Measurements from ENCODE around the gene IL1RAP.

Gene IL1RAP

GRCh38 chr3:190629088-190629487 is 115.2 kb downstream of the IL1RAP start:
- TF ChIP-seq, protein P1, sequence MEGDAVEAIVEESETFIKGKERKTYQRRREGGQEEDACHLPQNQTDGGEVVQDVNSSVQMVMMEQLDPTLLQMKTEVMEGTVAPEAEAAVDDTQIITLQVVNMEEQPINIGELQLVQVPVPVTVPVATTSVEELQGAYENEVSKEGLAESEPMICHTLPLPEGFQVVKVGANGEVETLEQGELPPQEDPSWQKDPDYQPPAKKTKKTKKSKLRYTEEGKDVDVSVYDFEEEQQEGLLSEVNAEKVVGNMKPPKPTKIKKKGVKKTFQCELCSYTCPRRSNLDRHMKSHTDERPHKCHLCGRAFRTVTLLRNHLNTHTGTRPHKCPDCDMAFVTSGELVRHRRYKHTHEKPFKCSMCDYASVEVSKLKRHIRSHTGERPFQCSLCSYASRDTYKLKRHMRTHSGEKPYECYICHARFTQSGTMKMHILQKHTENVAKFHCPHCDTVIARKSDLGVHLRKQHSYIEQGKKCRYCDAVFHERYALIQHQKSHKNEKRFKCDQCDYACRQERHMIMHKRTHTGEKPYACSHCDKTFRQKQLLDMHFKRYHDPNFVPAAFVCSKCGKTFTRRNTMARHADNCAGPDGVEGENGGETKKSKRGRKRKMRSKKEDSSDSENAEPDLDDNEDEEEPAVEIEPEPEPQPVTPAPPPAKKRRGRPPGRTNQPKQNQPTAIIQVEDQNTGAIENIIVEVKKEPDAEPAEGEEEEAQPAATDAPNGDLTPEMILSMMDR (IDR thresholded peaks at IDR 0.05), result no peak

DNA sequence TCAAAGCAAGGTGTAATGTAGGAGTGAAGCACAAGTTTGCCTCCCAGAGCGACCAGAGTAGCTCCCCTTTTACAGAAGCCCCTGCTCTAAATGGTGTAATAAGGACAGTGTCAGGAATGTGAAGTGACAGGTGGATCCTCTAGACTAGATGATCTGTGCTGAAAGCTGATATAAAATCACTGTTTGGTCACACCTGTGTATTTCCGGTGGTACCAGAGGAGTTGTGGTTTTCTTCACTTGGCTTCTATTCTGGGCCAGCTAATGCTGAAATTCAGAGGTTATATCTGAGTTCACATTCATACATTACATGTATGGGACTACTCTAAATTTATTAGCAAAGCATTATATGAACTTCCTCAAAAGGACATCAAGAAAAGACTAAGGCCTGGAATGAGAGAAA is 117.4 kb downstream of the IL1RAP start:
- TF ChIP-seq, protein P1 (IDR thresholded peaks at IDR 0.05), result no peak

GRCh38 chr3:190641564-190641963 is 127.7 kb downstream of the IL1RAP start:
- TF ChIP-seq, protein P1 (IDR thresholded peaks at IDR 0.05), result no peak

DNA sequence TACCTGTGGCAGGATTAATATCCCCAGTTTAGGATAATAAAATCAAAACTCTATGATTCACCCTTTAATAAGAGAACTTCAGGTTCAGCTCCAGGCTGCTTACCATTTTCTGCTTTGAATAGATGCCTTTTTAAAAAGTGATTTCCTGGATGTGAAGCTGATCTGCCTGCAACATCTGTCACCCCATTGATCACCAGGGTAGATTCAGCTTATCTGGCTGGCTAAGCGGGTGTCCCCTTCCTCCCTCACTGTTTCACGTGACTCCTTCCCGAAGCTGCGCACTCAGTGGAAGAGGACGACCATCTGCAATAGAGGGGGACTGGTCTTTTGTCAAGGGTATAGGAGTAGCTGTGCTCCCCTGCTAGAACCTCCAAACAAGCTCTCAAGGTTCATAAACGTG is 128.1 kb downstream of the IL1RAP start:
- TF ChIP-seq, protein P1 (IDR thresholded peaks at IDR 0.05), result no peak

DNA sequence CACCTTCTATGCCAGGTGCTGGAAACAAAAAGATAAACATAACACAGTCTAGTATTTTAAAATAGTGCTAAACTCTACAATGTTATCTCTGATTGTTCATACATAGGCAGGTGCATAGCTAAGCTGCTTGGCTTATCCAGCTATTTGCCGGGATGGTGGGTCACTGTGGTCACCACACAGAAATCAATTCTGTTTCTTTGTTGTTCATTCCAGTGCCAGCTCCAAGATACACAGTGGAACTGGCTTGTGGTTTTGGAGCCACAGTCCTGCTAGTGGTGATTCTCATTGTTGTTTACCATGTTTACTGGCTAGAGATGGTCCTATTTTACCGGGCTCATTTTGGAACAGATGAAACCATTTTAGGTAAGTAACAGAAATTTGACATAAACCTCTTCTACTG is 130.2 kb downstream of the IL1RAP start:
- TF ChIP-seq, protein P1 (IDR thresholded peaks at IDR 0.05), result no peak

- TF ChIP-seq, protein P1 (IDR thresholded peaks at IDR 0.05), result no peak
Measured at GRCh38 chr3:190644766-190645165, 130.9 kb downstream of the IL1RAP start.

DNA sequence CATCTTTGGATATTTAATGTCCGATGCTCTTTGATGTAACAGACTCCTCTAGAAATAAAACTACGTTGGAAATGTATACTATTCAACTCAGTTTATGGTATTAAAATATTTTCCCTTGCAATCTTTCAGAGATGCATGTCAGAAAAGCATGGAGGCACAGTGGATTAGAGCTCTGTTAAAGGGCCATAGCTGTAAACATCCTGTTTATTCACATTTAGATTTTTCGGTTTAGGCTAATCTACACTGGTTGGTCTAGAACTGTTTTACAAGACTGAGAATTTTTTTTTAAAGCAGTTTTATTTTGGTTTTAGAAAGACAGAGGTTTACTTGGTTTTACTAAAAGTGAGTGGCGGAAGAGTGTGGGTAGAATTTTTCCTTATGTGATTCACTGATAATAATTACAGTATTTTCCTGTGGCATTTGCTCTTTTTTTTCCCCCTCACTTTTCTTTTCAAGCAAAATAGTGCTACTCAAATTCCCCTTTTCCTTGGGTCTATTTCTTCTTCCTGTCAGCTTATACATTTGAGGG is 132.1 kb downstream of the IL1RAP start:
- TF ChIP-seq, protein P1 (IDR thresholded peaks at IDR 0.05), result no peak

DNA sequence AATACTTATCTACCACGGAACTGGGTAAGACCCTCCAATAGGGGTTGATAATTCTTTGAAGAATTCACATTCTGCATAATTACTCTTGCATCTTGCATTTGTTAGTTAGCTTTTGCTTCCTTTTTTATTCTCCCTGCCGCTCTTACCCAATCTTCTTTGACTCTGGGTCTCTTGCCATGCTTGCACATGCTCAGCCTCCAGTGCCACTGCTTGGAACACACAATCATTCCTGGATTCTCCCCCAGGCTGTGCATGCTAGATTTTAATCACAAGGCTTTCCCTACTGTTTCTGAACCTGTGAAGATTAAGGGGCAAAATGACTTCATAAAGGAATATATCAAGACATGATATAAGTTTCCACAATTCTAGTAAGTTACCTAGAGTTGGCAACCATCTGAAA is 133.1 kb downstream of the IL1RAP start:
- TF ChIP-seq, protein P1 (IDR thresholded peaks at IDR 0.05), result no peak
